Measurements from ENCODE around the gene PDE4C. TPM values are rescaled to one million over a fixed set of nuclear protein-coding genes. Genes with fewer than 3 reads are reported as not detected.

PDE4C gene
- total RNA-seq: 1 to 10 TPM in 6 of 7 donors, under 1 TPM in 1; 0.60 to 7.6 (median 3.3) TPM
- 1 to 10 TPM in 1 of 3 donors, under 1 TPM in 2; 0.07 to 1.2 (median 0.61) TPM for polyA plus RNA-seq
- long read RNA-seq, donor 1: 0 reads
- long read RNA-seq, donor 2: 0 reads

GRCh38 chr19:18225702-18226468, at the start of gene PDE4C:
TSS of gene PDE4C (minus strand) at chr19:18226438. CDS start at chr19:18226415, 23 bp downstream.
- peak; percentile 75 for DNase-seq
- WGBS, 5 donors: 2 to 5% (median 3%) methylated on average over 42 to 51 of the region's 51 CpGs
- H3K9me3 ChIP-seq: no peaks in the 10 kb centered on the region
- peaks cover 3 to 100% (median 59%) of the 10 kb centered on the region in 7 donors for H3K27me3 ChIP-seq (replicated peaks in 1 of 7)
- TF ChIP-seq POLR2A (IDR thresholded peaks at IDR 0.05) (no peak), POLR2AphosphoS5 (IDR thresholded peaks at IDR 0.05) (peak; percentile 27 to 62 (median 46)), CTCF (IDR thresholded peaks at IDR 0.05 in 8 of 11, conservative IDR thresholded peaks at IDR 0.05 in 3 of 11) (no peak)
- peaks cover 18 to 38% (median 30%) of the 10 kb centered on the region in 6 donors for H3K4me1 ChIP-seq
- peak within 1 kb of the TSS in 4 of 8 donors; percentile 37 to 70 (median 42) for H3K4me3 ChIP-seq
- intact Hi-C loops (cut with DNase I; ENCODE audit: low total_unique reads): no loop called here
- H3K27ac ChIP-seq: peak within 1 kb of the TSS in 7 of 8 donors; percentile 32 to 80 (median 58)
- H3K36me3 ChIP-seq: no peaks in the 10 kb centered on the region

GRCh38 chr19:18274781-18275356, 48.6 kb upstream of the PDE4C start:
- Histone ChIP-seq H3K4me3 (peak overlapping the region in 1 of 8 donors; percentile 19), H3K9me3 (no peaks in the 10 kb centered on the region), H3K36me3 (peaks cover 0 to 60% (median 15%) of the 10 kb centered on the region in 6 donors), H3K27ac (peak overlapping the region in 7 of 8 donors; percentile 46 to 73 (median 67)), H3K4me1 (peaks cover 35 to 69% (median 56%) of the 10 kb centered on the region in 6 donors), H3K27me3 (replicated peaks in 1 of 7) (no peaks in the 10 kb centered on the region)
- WGBS, 5 donors: 66 to 77% (median 72%) methylated on average over 11 to 13 of the region's 13 CpGs
- DNase-seq: peak; percentile 83
- TF ChIP-seq POLR2AphosphoS5 (IDR thresholded peaks at IDR 0.05) (peak; percentile 72 to 83 (median 78)), POLR2A (IDR thresholded peaks at IDR 0.05) (no peak), CTCF (IDR thresholded peaks at IDR 0.05 in 8 of 11, conservative IDR thresholded peaks at IDR 0.05 in 3 of 11) (no peak)
- intact Hi-C loops (cut with DNase I; ENCODE audit: low total_unique reads): no loop called here

GRCh38 chr19:18274219-18274780, 48.1 kb upstream of the PDE4C start, which contains the start of gene IQCN:
TSS of gene IQCN (minus strand) at chr19:18274452. CDS start at chr19:18269478, 4,974 bp downstream.
- Histone ChIP-seq H3K4me3 (peak within 1 kb of the TSS in 1 of 8 donors; percentile 19), H3K36me3 (peaks cover 0 to 62% (median 15%) of the 10 kb centered on the region in 6 donors), H3K9me3 (no peaks in the 10 kb centered on the region), H3K4me1 (peaks cover 35 to 67% (median 55%) of the 10 kb centered on the region in 6 donors), H3K27me3 (replicated peaks in 1 of 7) (no peaks in the 10 kb centered on the region), H3K27ac (peak within 1 kb of the TSS in 7 of 8 donors; percentile 46 to 73 (median 67))
- intact Hi-C loops (cut with DNase I; ENCODE audit: low total_unique reads): no loop called here
- WGBS, 5 donors: 75 to 82% (median 79%) methylated on average over 3 to 9 of the region's 9 CpGs
- TF ChIP-seq CTCF (IDR thresholded peaks at IDR 0.05 in 8 of 11, conservative IDR thresholded peaks at IDR 0.05 in 3 of 11): no peak
- peak in 1 of 3 donors; percentile 8 for TF ChIP-seq POLR2AphosphoS5 (IDR thresholded peaks at IDR 0.05)
- no peak for TF ChIP-seq POLR2A (IDR thresholded peaks at IDR 0.05)
- no peak for DNase-seq
